WTC11 (cell line): Measurements from ENCODE around the gene KLHL34. TPM values are rescaled to one million over a fixed set of nuclear protein-coding genes. Genes with fewer than 3 reads are reported as not detected.

Source experiments
- ATAC-seq: fragments of 200-7000 bp; cut with Tn5 transposase; 2 replicates; pipeline ENCODE4 v1.10.0; 2021; ENCODE audit warnings: mild to moderate bottlenecking, moderate library complexity
- CTCF ChIA-PET: fragments of 300-600 bp; sonication (Branson Sonifier 250); formaldehyde crosslinking; loops from one replicate; lab custom pipeline; 2021; ENCODE audit warnings: antibody characterized with exemption; lab: Charles Lee
- POLR2A ChIA-PET: fragments of 350-600 bp; sonication (Branson Sonifier 250); formaldehyde crosslinking; loops from one replicate; lab custom pipeline; 2021; ENCODE audit warnings: antibody characterized with exemption; lab: Charles Lee
- DNase-seq: peaks from one replicate; pipeline ENCODE4 v3.0.0; 2021; ENCODE audit warnings: low spot score
- H3K27ac Mint-ChIP-seq: 2 replicates; pipeline ENCODE4 v1.8.0; 2021; ENCODE audit warnings: mixed read lengths
- H3K27me3 Mint-ChIP-seq: 2 replicates; pipeline ENCODE4 v1.8.0; 2021; ENCODE audit warnings: low read depth, mild to moderate bottlenecking, moderate library complexity, mixed read lengths
- H3K36me3 Mint-ChIP-seq: 2 replicates; pipeline ENCODE4 v1.8.0; 2021; ENCODE audit warnings: mixed read lengths
- H3K4me1 Mint-ChIP-seq: 2 replicates; pipeline ENCODE4 v1.8.0; 2022; ENCODE audit warnings: mixed read lengths
- H3K4me3 Mint-ChIP-seq: 2 replicates; pipeline ENCODE4 v1.8.0; 2021; ENCODE audit warnings: mild to moderate bottlenecking, moderate library complexity, mixed read lengths
- H3K9me3 Mint-ChIP-seq: 2 replicates; pipeline ENCODE4 v1.8.0; 2021; ENCODE audit warnings: mixed read lengths
- CREM ChIP-seq: sonication (generic); formaldehyde crosslinking; IDR thresholded peaks from 2 replicates; pipeline ENCODE4 v1.8.1; 2022; ENCODE audit warnings: mild to moderate bottlenecking, missing genetic modification reagents, moderate library complexity
- ELF4 ChIP-seq: sonication (generic); formaldehyde crosslinking; IDR thresholded peaks from 2 replicates; pipeline ENCODE4 v1.8.1; 2022; ENCODE audit warnings: low read depth, mild to moderate bottlenecking, moderate library complexity, missing genetic modification reagents
- ERG ChIP-seq: fragments of 250-450 bp; sonication (Bioruptor Pico); IDR thresholded peaks from 2 replicates; pipeline ENCODE4 v1.8.0; 2021; ENCODE audit warnings: mild to moderate bottlenecking
- FOXJ3 ChIP-seq: sonication (generic); formaldehyde crosslinking; IDR thresholded peaks from 2 replicates; pipeline ENCODE4 v1.9.0; 2021; ENCODE audit warnings: missing genetic modification reagents, mild to moderate bottlenecking, borderline replicate concordance
- FOXP1 ChIP-seq: sonication (generic); formaldehyde crosslinking; IDR thresholded peaks from 2 replicates; pipeline ENCODE4 v1.8.0; 2022; ENCODE audit warnings: missing genetic modification reagents, mild to moderate bottlenecking, moderate library complexity, borderline replicate concordance
- GRHL2 ChIP-seq: fragments of 250-450 bp; sonication (Bioruptor Pico); IDR thresholded peaks from 2 replicates; pipeline ENCODE4 v1.8.0; 2022; ENCODE audit warnings: mild to moderate bottlenecking, moderate library complexity; ENCODE audit not compliant: insufficient replicate concordance, severe bottlenecking
- GTF2I ChIP-seq: fragments of 250-450 bp; sonication (Bioruptor Pico); conservative IDR thresholded peaks from 2 replicates; pipeline ENCODE4 v1.4.0; 2021; ENCODE audit warnings: mild to moderate bottlenecking
- HMGXB4 ChIP-seq: sonication (generic); formaldehyde crosslinking; IDR thresholded peaks from 2 replicates; pipeline ENCODE4 v1.8.1; 2023; ENCODE audit warnings: mild to moderate bottlenecking, moderate library complexity, missing genetic modification reagents
- IRF2 ChIP-seq: sonication (generic); formaldehyde crosslinking; IDR thresholded peaks from 2 replicates; pipeline ENCODE4 v1.8.0; 2022; ENCODE audit warnings: low read depth, missing genetic modification reagents, borderline replicate concordance
- JUN ChIP-seq: sonication (generic); formaldehyde crosslinking; IDR thresholded peaks from 2 replicates; pipeline ENCODE4 v1.8.0; 2023; ENCODE audit warnings: mild to moderate bottlenecking, missing genetic modification reagents
- NR3C1 ChIP-seq: sonication (generic); formaldehyde crosslinking; conservative IDR thresholded peaks from 2 replicates; pipeline ENCODE4 v1.8.1; 2023; ENCODE audit warnings: low read depth, mild to moderate bottlenecking, missing genetic modification reagents
- RELA ChIP-seq: sonication (generic); formaldehyde crosslinking; IDR thresholded peaks from 2 replicates; pipeline ENCODE4 v1.8.1; 2022; ENCODE audit warnings: missing genetic modification reagents, mild to moderate bottlenecking, borderline replicate concordance
- SP1 ChIP-seq: sonication (generic); formaldehyde crosslinking; conservative IDR thresholded peaks from 2 replicates; pipeline ENCODE4 v1.8.1; 2022; ENCODE audit warnings: missing genetic modification reagents
- TEAD1 ChIP-seq: sonication (generic); formaldehyde crosslinking; IDR thresholded peaks from 2 replicates; pipeline ENCODE4 v1.8.0; 2022; ENCODE audit warnings: mild to moderate bottlenecking, missing genetic modification reagents
- TP53 ChIP-seq: sonication (generic); formaldehyde crosslinking; IDR thresholded peaks from 2 replicates; pipeline ENCODE4 v1.8.1; 2023; ENCODE audit warnings: mild to moderate bottlenecking, missing genetic modification reagents
- USF1 ChIP-seq: sonication (generic); formaldehyde crosslinking; IDR thresholded peaks from 2 replicates; pipeline ENCODE4 v1.8.0; 2022; ENCODE audit warnings: mild to moderate bottlenecking, missing genetic modification reagents
- ZMAT4 ChIP-seq: fragments of 250-450 bp; sonication (Bioruptor Pico); IDR thresholded peaks from 2 replicates; pipeline ENCODE4 v1.9.0; 2021; ENCODE audit warnings: mild to moderate bottlenecking
- ZNF219 ChIP-seq: sonication (generic); formaldehyde crosslinking; IDR thresholded peaks from 2 replicates; pipeline ENCODE4 v1.8.0; 2023; ENCODE audit warnings: missing genetic modification reagents, mild to moderate bottlenecking, borderline replicate concordance
- ZNF671 ChIP-seq: fragments of 250-450 bp; sonication (Bioruptor Pico); IDR thresholded peaks from 2 replicates; pipeline ENCODE4 v1.8.0; 2021; ENCODE audit warnings: mild to moderate bottlenecking
- total RNA-seq: library from RNA; stranded (reverse); gene quantifications from 3 replicates; pipeline ENCODE4 v1.2.3, GENCODE V29; 2021

KLHL34 gene
- total RNA-seq, 1 experiment from 2014 or later = 1.6 TPM

GRCh38 chrX:21660156-21660555 is 2.0 kb upstream of the KLHL34 start (continued):
- no peak for TF ChIP-seq JUN (CRISPR knock-in tag)
- TF ChIP-seq ZNF219 = no peak
- no peak for TF ChIP-seq CREM (CRISPR knock-in tag)
- TF ChIP-seq GTF2I (CRISPR knock-in tag) = no peak
- no peak for TF ChIP-seq FOXJ3 (CRISPR knock-in tag)

- CTCF ChIA-PET = interaction anchor here (0.5 to 2.1 kb wide), 4 partner anchors 16 to 471 kb away, joined by 3 to 8 read pairs (median 4); no protein-coding TSS in a partner anchor
- DNase-seq = no peak
- TF ChIP-seq FOXP1 = no peak
- no peak for TF ChIP-seq ELF4 (CRISPR knock-in tag)
- peaks cover 7% of the 10 kb centered on the region; the same call in 1 of the 2 replicates for H3K4me1 Mint-ChIP-seq
- H3K36me3 Mint-ChIP-seq = no peaks in the 10 kb centered on the region
- H3K27ac Mint-ChIP-seq = no peak overlapping the region
- peak overlapping the region; percentile 65 for H3K4me3 Mint-ChIP-seq
- ATAC-seq = no peak
- H3K27me3 Mint-ChIP-seq = peaks cover 3% of the 10 kb centered on the region; the same call in 1 of the 2 replicates
- H3K9me3 Mint-ChIP-seq = no peaks in the 10 kb centered on the region
- POLR2A ChIA-PET = no interaction called here
These were observed 1.2 kb upstream of the KLHL34 start for GRCh38 chrX:21659320-21659719.

- ChIA-PET POLR2A (no interaction called here), CTCF (interaction anchor here (0.5 to 2.1 kb wide), 5 partner anchors 16 to 472 kb away, joined by 3 to 8 read pairs (median 4); no protein-coding TSS in a partner anchor)
- peak; percentile 53 for DNase-seq
- Mint-ChIP-seq H3K27me3 (peaks cover 3% of the 10 kb centered on the region; the same call in 1 of the 2 replicates), H3K36me3 (no peaks in the 10 kb centered on the region), H3K4me3 (peak overlapping the region; percentile 65), H3K27ac (no peak overlapping the region), H3K9me3 (no peaks in the 10 kb centered on the region), H3K4me1 (peaks cover 7% of the 10 kb centered on the region; the same call in 1 of the 2 replicates)
- peak; percentile 79 for ATAC-seq
- TF ChIP-seq TP53 (CRISPR knock-in tag) (no peak), USF1 (CRISPR knock-in tag) (no peak), TEAD1 (CRISPR knock-in tag) (no peak), SP1 (CRISPR knock-in tag) (no peak), IRF2 (CRISPR knock-in tag) (no peak), NR3C1 (CRISPR knock-in tag) (no peak), ERG (no peak), GRHL2 (CRISPR knock-in tag) (no peak), ZMAT4 (CRISPR knock-in tag) (no peak), RELA (CRISPR knock-in tag) (no peak), ZNF671 (no peak), HMGXB4 (no peak)
These were observed 616 bp upstream of the KLHL34 start for GRCh38 chrX:21658746-21659145.
